Endothelial cell of umbilical vein (primary cell): ENCODE data around the gene MREG. TPM values are rescaled to one million over a fixed set of nuclear protein-coding genes. Genes with fewer than 3 reads are reported as not detected.

Experiments used
- BruUV-seq: library from RNA; stranded (reverse); fragments of 400-500 nt; replicated peaks from 2 replicates; lab custom pipeline; 2021; lab: Mats Ljungman, UMichigan
- CTCF ChIA-PET: fragments of 300-600, 350-600 bp; sonication (Branson Sonifier 250); formaldehyde crosslinking; loops from one replicate; lab custom pipeline; 2021; ENCODE audit warnings: antibody characterized with exemption, inconsistent platforms; lab: Charles Lee
- POLR2A ChIA-PET: fragments of 300-600, 350-600 bp; sonication (Branson Sonifier 250); formaldehyde crosslinking; loops from one replicate; lab custom pipeline; 2021; ENCODE audit warnings: antibody characterized with exemption, inconsistent platforms; lab: Charles Lee
- DNase-seq: peaks from one replicate; pipeline ENCODE4 v3.0.0-alpha.2; 2011; ENCODE audit warnings: low read depth, low spot score
- FAIRE-seq: peaks from 2 replicates; lab custom pipeline; 2011; peaks lifted over from hg19 to GRCh38; lab: Jason Lieb, UNC
- H2AFZ ChIP-seq: 2 replicates; pipeline ENCODE4 v1.6.0; 2012; ENCODE audit warnings: low read depth, low read length, control low read depth, inconsistent platforms
- H3K27ac ChIP-seq: 2 replicates; pipeline ENCODE4 v1.5.1; 2011; ENCODE audit warnings: low read depth, mild to moderate bottlenecking, control low read depth, low read length, moderate library complexity; ENCODE audit not compliant: insufficient read depth
- H3K27me3 ChIP-seq, 2 experiments: 2 replicates each; pipeline versions ENCODE4 v1.6.0 to v1.6.1; 2011; ENCODE audit warnings: low read length in 2 of 2, mixed read lengths in 1 of 2; ENCODE audit not compliant: control insufficient read depth in 2 of 2, insufficient read depth in 2 of 2
- H3K36me3 ChIP-seq, 2 experiments: 2 replicates in 1 of 2; 3 replicates in 1 of 2; pipeline ENCODE4 v1.5.1; 2011; ENCODE audit warnings: low read length in 2 of 2, mild to moderate bottlenecking in 1 of 2, moderate library complexity in 1 of 2; ENCODE audit not compliant: control insufficient read depth in 2 of 2, insufficient read depth in 2 of 2; ENCODE audit errors: extremely low read depth in 1 of 2
- H3K4me1 ChIP-seq: 3 replicates; pipeline ENCODE4 v1.5.1; 2011; ENCODE audit warnings: mild to moderate bottlenecking, low read length; ENCODE audit not compliant: control insufficient read depth, insufficient read depth; ENCODE audit errors: extremely low read depth
- H3K4me2 ChIP-seq: 2 replicates; pipeline ENCODE4 v1.6.1; 2011; ENCODE audit warnings: low read length, control low read depth, mixed read lengths; ENCODE audit not compliant: insufficient read depth
- H3K4me3 ChIP-seq, 3 experiments: fragments of 200-600 bp in 1 of 3; sonication (generic), shearing (Covaris generic) in 1 of 3; replicated peaks in 1 of 3; 2 replicates each; pipeline ENCODE4 v1.5.1; 2011 to 2016; ENCODE audit warnings: control low read depth in 3 of 3, low read length in 3 of 3, mild to moderate bottlenecking in 2 of 3, inconsistent platforms in 1 of 3, low read depth in 1 of 3, moderate library complexity in 1 of 3; ENCODE audit not compliant: insufficient read depth in 1 of 3
- H3K79me2 ChIP-seq: 2 replicates; pipeline ENCODE4 v1.6.0; 2012; ENCODE audit warnings: low read length, inconsistent platforms; ENCODE audit not compliant: control insufficient read depth, insufficient read depth
- H3K9ac ChIP-seq: replicated peaks from 2 replicates; pipeline ENCODE3; 2011; ENCODE audit warnings: low read length, control low read depth; ENCODE audit not compliant: insufficient read depth; ENCODE audit errors: extremely low read depth
- H3K9me1 ChIP-seq: replicated peaks from 3 replicates; pipeline ENCODE4 v1.6.0; 2011; ENCODE audit warnings: mild to moderate bottlenecking, low read length; ENCODE audit not compliant: control insufficient read depth, insufficient read depth; ENCODE audit errors: extremely low read depth
- H3K9me3 ChIP-seq: replicated peaks from 2 replicates; pipeline ENCODE4 v1.5.1; 2012; ENCODE audit warnings: low read length, inconsistent platforms; ENCODE audit not compliant: control insufficient read depth, insufficient read depth
- H4K20me1 ChIP-seq: replicated peaks from 2 replicates; pipeline ENCODE3; 2011; ENCODE audit warnings: mild to moderate bottlenecking, low read length; ENCODE audit not compliant: control insufficient read depth, insufficient read depth; ENCODE audit errors: extremely low read depth
- JUN ChIP-seq: IDR thresholded peaks from 2 replicates; pipeline ENCODE4 v1.6.1; 2011; ENCODE audit warnings: borderline replicate concordance, low read depth; ENCODE audit not compliant: insufficient read length, insufficient read depth
- dilution Hi-C: fragments of 300-500 bp; cut with MboI; formaldehyde crosslinking; loops from one replicate; pipeline ENCODE4 v1.15.0; 2019; ENCODE audit warnings: low sequenced_read_pairs; ENCODE audit not compliant: extremely low pct_ligation_motif_present
- intact Hi-C: fragments of 100-400 bp; cut with micrococcal nuclease; formaldehyde crosslinking; loops from one replicate; pipeline ENCODE4 v1.10.0; 2022
- polyA plus RNA-seq, 4 experiments: library from polyadenylated mRNA; depleted of rRNA in 3 of 4; stranded (reverse) in 3 of 4; unstranded in 1 of 4; fragments of >200 nt; gene quantifications; 2 replicates each; pipeline versions ENCODE4 v1.2.1 to v1.2.3, GENCODE V29; 2011 to 2012; ENCODE audit warnings: missing spikeins in 1 of 4
- total RNA-seq: library from RNA; stranded (reverse); gene quantifications from 2 replicates; pipeline ENCODE4 v1.2.3, GENCODE V29; 2021
- TF ChIP-seq, protein P1 (sequence below), 2 donors: IDR thresholded peaks; 1 replicate in 1 of 2; 2 replicates in 1 of 2; pipeline ENCODE4 v1.5.1; 2011; ENCODE audit warnings: low read length in 2 of 2, mild to moderate bottlenecking in 2 of 2, moderate library complexity in 2 of 2, control low read depth in 1 of 2, inconsistent platforms in 1 of 2, low read depth in 1 of 2; ENCODE audit not compliant: insufficient read depth in 1 of 2; ENCODE audit errors: extremely low read depth in 1 of 2

Gene MREG
- total and polyA plus RNA-seq, 2 donors (not counting 3 experiments of a cell fraction or from before 2014, with no cell fraction given) = 0.41 to 3.9 TPM

DNA sequence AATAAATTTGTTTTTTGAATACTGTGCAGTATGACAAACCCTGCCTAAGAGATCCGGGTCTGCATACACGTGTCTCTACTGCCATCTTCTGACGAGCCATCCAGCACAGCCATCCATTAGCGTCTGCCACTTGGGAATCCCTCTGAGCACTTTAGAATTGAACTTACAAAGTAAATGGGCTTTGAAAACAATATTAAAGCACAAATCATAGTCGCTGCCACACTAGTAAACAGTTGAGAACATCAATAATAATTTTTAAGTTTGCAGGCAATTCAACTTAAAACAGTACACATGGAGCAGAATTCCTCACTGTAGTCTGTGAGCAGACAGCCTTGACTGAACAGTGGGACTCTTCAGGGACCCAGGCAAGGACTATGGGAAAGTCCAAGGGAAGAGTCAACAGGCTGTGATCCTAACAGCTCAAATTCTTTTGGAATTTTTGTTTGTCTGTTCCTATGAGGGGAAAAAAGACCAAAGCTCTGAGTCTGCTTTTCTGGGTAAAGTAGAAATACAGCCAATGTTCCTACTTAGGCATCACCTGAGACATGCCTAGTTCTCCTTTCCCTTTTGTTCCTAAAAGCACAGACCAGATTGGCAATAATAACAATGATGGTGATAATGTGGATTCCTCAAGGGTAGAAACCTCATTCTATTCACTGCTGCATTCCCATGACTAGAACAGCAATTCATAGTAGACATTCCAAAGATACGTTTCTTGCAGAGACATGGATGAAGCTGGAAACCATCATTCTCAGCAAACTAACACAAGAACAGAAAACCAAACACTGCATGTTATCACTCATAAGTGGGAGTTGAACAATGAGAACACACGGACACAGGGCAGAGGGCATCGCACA is 92.9 kb downstream of the MREG start:
- Histone ChIP-seq H3K27ac (no peak overlapping the region), H3K9ac (no peak overlapping the region), H3K9me1 (no peaks in the 10 kb centered on the region), H3K79me2 (no peaks in the 10 kb centered on the region), H2AFZ (no peak overlapping the region), H4K20me1 (no peaks in the 10 kb centered on the region), H3K9me3 (no peaks in the 10 kb centered on the region), H3K4me2 (no peak overlapping the region), H3K27me3 (no peaks in the 10 kb centered on the region), H3K4me3 (no peak overlapping the region), H3K4me1 (peaks cover 12% of the 10 kb centered on the region), H3K36me3 (no peaks in the 10 kb centered on the region)
- TF ChIP-seq, protein P1, sequence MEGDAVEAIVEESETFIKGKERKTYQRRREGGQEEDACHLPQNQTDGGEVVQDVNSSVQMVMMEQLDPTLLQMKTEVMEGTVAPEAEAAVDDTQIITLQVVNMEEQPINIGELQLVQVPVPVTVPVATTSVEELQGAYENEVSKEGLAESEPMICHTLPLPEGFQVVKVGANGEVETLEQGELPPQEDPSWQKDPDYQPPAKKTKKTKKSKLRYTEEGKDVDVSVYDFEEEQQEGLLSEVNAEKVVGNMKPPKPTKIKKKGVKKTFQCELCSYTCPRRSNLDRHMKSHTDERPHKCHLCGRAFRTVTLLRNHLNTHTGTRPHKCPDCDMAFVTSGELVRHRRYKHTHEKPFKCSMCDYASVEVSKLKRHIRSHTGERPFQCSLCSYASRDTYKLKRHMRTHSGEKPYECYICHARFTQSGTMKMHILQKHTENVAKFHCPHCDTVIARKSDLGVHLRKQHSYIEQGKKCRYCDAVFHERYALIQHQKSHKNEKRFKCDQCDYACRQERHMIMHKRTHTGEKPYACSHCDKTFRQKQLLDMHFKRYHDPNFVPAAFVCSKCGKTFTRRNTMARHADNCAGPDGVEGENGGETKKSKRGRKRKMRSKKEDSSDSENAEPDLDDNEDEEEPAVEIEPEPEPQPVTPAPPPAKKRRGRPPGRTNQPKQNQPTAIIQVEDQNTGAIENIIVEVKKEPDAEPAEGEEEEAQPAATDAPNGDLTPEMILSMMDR (IDR thresholded peaks at IDR 0.05; ENCODE audit: extremely low read depth in 1 of 2, insufficient read depth in 1 of 2, low read depth in 1 of 2, low read length in 2 of 2) = peak; percentile 76 to 93
- TF ChIP-seq JUN = no peak
- dilution Hi-C loops = no loop called here
- BruUV-seq = no TSS peak
- CTCF ChIA-PET = interaction anchor here (0.9 to 2.8 kb wide), 9 partner anchors 11 to 517 kb away, joined by 3 to 19 read pairs (median 3); no protein-coding TSS in a partner anchor
- FAIRE-seq (peak; percentile 55), DNase-seq (peak; percentile 87)
- POLR2A ChIA-PET = no interaction called here
- intact Hi-C loops = loop anchor here (1.0 to 5.0 kb wide), 9 partner anchors 72 to 522 kb away; partner anchors contain the start of gene FN1
